ENCODE data around the gene ADGRG6. TPM values are rescaled to one million over a fixed set of nuclear protein-coding genes. Genes with fewer than 3 reads are reported as not detected.

ADGRG6 gene
- total RNA-seq, 2 donors from 2014 or later: 17.0 to 17.9 TPM

- no peak overlapping the region for H3K4me3 ChIP-seq
- H3K9ac ChIP-seq (ENCODE audit: low read depth in 2 of 2, low read length in 2 of 2): no peak overlapping the region
- intact Hi-C loops (cut with DNase I): no loop called here
- H3K27ac ChIP-seq: no peak overlapping the region
- H3K27me3 ChIP-seq: no peaks in the 10 kb centered on the region
- H3K36me3 ChIP-seq: no peaks in the 10 kb centered on the region
- no peaks in the 10 kb centered on the region for H3K9me3 ChIP-seq
- TF ChIP-seq CTCF (IDR thresholded peaks at IDR 0.05): no peak
- no peaks in the 10 kb centered on the region for H3K4me1 ChIP-seq
- no peak for DNase-seq
Observed at GRCh38 chr6:142303176-142303533, 1.3 kb downstream of the ADGRG6 start.

GRCh38 chr6:142304241-142304640 lies 2.4 kb downstream of the ADGRG6 start:
- H3K27ac ChIP-seq: no peak overlapping the region
- no peaks in the 10 kb centered on the region for H3K27me3 ChIP-seq
- H3K36me3 ChIP-seq: no peaks in the 10 kb centered on the region
- H3K9ac ChIP-seq (ENCODE audit: low read depth in 2 of 2, low read length in 2 of 2): no peak overlapping the region
- DNase-seq: no peak
- no peaks in the 10 kb centered on the region for H3K4me1 ChIP-seq
- intact Hi-C loops (cut with DNase I): no loop called here
- no peak overlapping the region for H3K4me3 ChIP-seq
- TF ChIP-seq CTCF (IDR thresholded peaks at IDR 0.05): no peak
- no peaks in the 10 kb centered on the region for H3K9me3 ChIP-seq

GRCh38 chr6:142306736-142307135 lies 4.9 kb downstream of the ADGRG6 start:
- Histone ChIP-seq H3K27ac (no peak overlapping the region), H3K4me1 (no peaks in the 10 kb centered on the region), H3K9me3 (no peaks in the 10 kb centered on the region), H3K4me3 (no peak overlapping the region), H3K9ac (ENCODE audit: low read depth in 2 of 2, low read length in 2 of 2) (no peak overlapping the region), H3K36me3 (no peaks in the 10 kb centered on the region), H3K27me3 (no peaks in the 10 kb centered on the region)
- TF ChIP-seq CTCF (IDR thresholded peaks at IDR 0.05): no peak
- intact Hi-C loops (cut with DNase I): no loop called here
- DNase-seq: no peak

GRCh38 chr6:142307963-142308748 lies 6.3 kb downstream of the ADGRG6 start:
- Histone ChIP-seq H3K4me1 (no peaks in the 10 kb centered on the region), H3K9me3 (no peaks in the 10 kb centered on the region), H3K27me3 (no peaks in the 10 kb centered on the region), H3K36me3 (no peaks in the 10 kb centered on the region), H3K4me3 (no peak overlapping the region), H3K27ac (no peak overlapping the region), H3K9ac (ENCODE audit: low read depth in 2 of 2, low read length in 2 of 2) (no peak overlapping the region)
- no peak for TF ChIP-seq CTCF (IDR thresholded peaks at IDR 0.05)
- intact Hi-C loops (cut with DNase I): no loop called here
- DNase-seq: no peak

GRCh38 chr6:142309426-142309825 lies 7.6 kb downstream of the ADGRG6 start:
- no peak for TF ChIP-seq CTCF (IDR thresholded peaks at IDR 0.05)
- Histone ChIP-seq H3K9me3 (no peaks in the 10 kb centered on the region), H3K4me1 (no peaks in the 10 kb centered on the region), H3K36me3 (no peaks in the 10 kb centered on the region), H3K27ac (no peak overlapping the region), H3K4me3 (no peak overlapping the region), H3K27me3 (no peaks in the 10 kb centered on the region), H3K9ac (ENCODE audit: low read depth in 2 of 2, low read length in 2 of 2) (no peak overlapping the region)
- no peak for DNase-seq
- intact Hi-C loops (cut with DNase I): no loop called here

All from colonic mucosa (tissue), 4 donors.